ENCODE data around the gene NUDC.
"Not testable (repeated sequence)": the region's sequence is repeated elsewhere in the genome, so short reads cannot be mapped to it uniquely, and the experiment has no call there.

Gene NUDC

GRCh38 chr1:26879793-26880192, 41.8 kb upstream of the NUDC start:
- WGBS, 2 donors (ENCODE audit: extremely low coverage in 2 of 2, insufficient read length in 2 of 2, insufficient replicate concordance in 1 of 2), result no CpG with 5 or more reads among the region's 4 CpGs

DNA sequence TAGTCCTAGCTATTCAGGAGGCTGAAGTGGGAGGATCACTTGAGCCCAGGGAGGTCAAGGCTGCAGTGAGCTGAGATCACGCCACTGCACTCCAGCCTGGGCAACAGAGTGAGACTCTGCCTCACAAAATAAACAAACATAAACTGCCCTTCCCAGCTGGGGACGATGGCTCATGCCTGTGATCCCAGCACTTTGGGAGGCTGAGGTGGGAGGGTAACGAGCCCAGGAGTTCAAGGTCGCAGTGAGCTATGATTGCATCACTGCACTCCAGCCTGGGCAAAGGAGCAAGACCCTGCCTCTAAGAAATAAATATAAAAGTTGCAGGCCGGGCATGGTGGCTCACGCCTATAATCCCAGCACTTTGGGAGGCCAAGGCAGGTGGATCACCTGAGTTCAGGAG, 39.9 kb upstream of the NUDC start:
- not testable (repeated sequence) for H3K4ac ChIP-seq (ENCODE audit: low read length); H2BK5ac ChIP-seq (ENCODE audit: low read length); H3K27me3 ChIP-seq (ENCODE audit: control insufficient read depth in 3 of 3, insufficient read depth in 3 of 3, low read depth in 1 of 3, low read length in 3 of 3); H2BK120ac ChIP-seq (ENCODE audit: low read depth, low read length); H2BK15ac ChIP-seq (ENCODE audit: low read length); H3K18ac ChIP-seq (ENCODE audit: low read length); DNase-seq (ENCODE audit: low spot score); H3K27ac ChIP-seq (replicated peaks; ENCODE audit: low read length); H4K8ac ChIP-seq (ENCODE audit: low read depth, low read length); H2AK5ac ChIP-seq (ENCODE audit: low read depth, low read length); H2AFZ ChIP-seq (ENCODE audit: low read length); H4K91ac ChIP-seq (ENCODE audit: low read depth, low read length, poor library complexity); H3K4me2 ChIP-seq (ENCODE audit: insufficient read depth, low read length, poor library complexity, severe bottlenecking); H3K79me1 ChIP-seq (ENCODE audit: low read depth, low read length); H3K23ac ChIP-seq (ENCODE audit: low read depth, low read length, poor library complexity); H2BK12ac ChIP-seq (ENCODE audit: low read length); H3K9me3 ChIP-seq (replicated peaks in 1 of 2; ENCODE audit: control insufficient read depth in 2 of 2, insufficient read depth in 1 of 2, low read depth in 1 of 2, low read length in 2 of 2); H3K14ac ChIP-seq (ENCODE audit: low read length); H3K9ac ChIP-seq (ENCODE audit: low read depth, low read length, poor library complexity); H3K4me3 ChIP-seq (ENCODE audit: low read length in 2 of 2); H3K4me1 ChIP-seq (ENCODE audit: control insufficient read depth in 2 of 2, insufficient read depth in 1 of 2, low read depth in 1 of 2, low read length in 2 of 2)
- WGBS, 2 donors (ENCODE audit: extremely low coverage in 2 of 2, insufficient read length in 2 of 2, insufficient replicate concordance in 1 of 2), result no CpG with 5 or more reads among the region's 6 CpGs
- peaks cover 40 to 87% of the 10 kb centered on the region in 2 donors for H3K36me3 ChIP-seq (replicated peaks in 1 of 2; ENCODE audit: control insufficient read depth in 2 of 2, insufficient read depth in 2 of 2, low read length in 2 of 2)

More at GRCh38 chr1:26879793-26880192, 41.8 kb upstream of the NUDC start:
- H4K91ac ChIP-seq (ENCODE audit: low read depth, low read length, poor library complexity), result no peak overlapping the region
- no peak overlapping the region for H4K8ac ChIP-seq (ENCODE audit: low read depth, low read length)
- H3K27ac ChIP-seq (replicated peaks; ENCODE audit: low read length), result no peak overlapping the region
- H3K14ac ChIP-seq (ENCODE audit: low read length), result no peak overlapping the region
- H3K79me1 ChIP-seq (ENCODE audit: low read depth, low read length), result peaks cover 3% of the 10 kb centered on the region
- H3K18ac ChIP-seq (ENCODE audit: low read length), result no peak overlapping the region
- H3K4me3 ChIP-seq (ENCODE audit: low read length in 2 of 2), result no peak overlapping the region
- H3K23ac ChIP-seq (ENCODE audit: low read depth, low read length, poor library complexity), result no peak overlapping the region
- H3K4ac ChIP-seq (ENCODE audit: low read length), result no peak overlapping the region
- H2BK5ac ChIP-seq (ENCODE audit: low read length), result no peak overlapping the region
- H3K36me3 ChIP-seq (replicated peaks in 1 of 2; ENCODE audit: control insufficient read depth in 2 of 2, insufficient read depth in 2 of 2, low read length in 2 of 2), result peaks cover 32 to 79% of the 10 kb centered on the region in 2 donors
- no peak overlapping the region for H2BK120ac ChIP-seq (ENCODE audit: low read depth, low read length)
- no peak overlapping the region for H2BK12ac ChIP-seq (ENCODE audit: low read length)
- DNase-seq (ENCODE audit: low spot score), result no peak
- H3K4me2 ChIP-seq (ENCODE audit: insufficient read depth, low read length, poor library complexity, severe bottlenecking), result no peak overlapping the region
- no peaks in the 10 kb centered on the region for H3K27me3 ChIP-seq (ENCODE audit: control insufficient read depth in 3 of 3, insufficient read depth in 3 of 3, low read depth in 1 of 3, low read length in 3 of 3)
- H3K9me3 ChIP-seq (replicated peaks in 1 of 2; ENCODE audit: control insufficient read depth in 2 of 2, insufficient read depth in 1 of 2, low read depth in 1 of 2, low read length in 2 of 2), result no peaks in the 10 kb centered on the region
- peaks cover 0 to 8% of the 10 kb centered on the region in 2 donors for H3K4me1 ChIP-seq (ENCODE audit: control insufficient read depth in 2 of 2, insufficient read depth in 1 of 2, low read depth in 1 of 2, low read length in 2 of 2)
- no peak overlapping the region for H2AK5ac ChIP-seq (ENCODE audit: low read depth, low read length)
- H3K9ac ChIP-seq (ENCODE audit: low read depth, low read length, poor library complexity), result no peak overlapping the region
- no peak overlapping the region for H2AFZ ChIP-seq (ENCODE audit: low read length)
- H2BK15ac ChIP-seq (ENCODE audit: low read length), result no peak overlapping the region

- Histone ChIP-seq H3K27ac (replicated peaks; ENCODE audit: low read length) (no peak overlapping the region), H3K23ac (ENCODE audit: low read depth, low read length, poor library complexity) (no peak overlapping the region), H3K4me3 (ENCODE audit: low read length in 2 of 2) (no peak overlapping the region), H3K4me1 (ENCODE audit: control insufficient read depth in 2 of 2, insufficient read depth in 1 of 2, low read depth in 1 of 2, low read length in 2 of 2) (no peaks in the 10 kb centered on the region), H3K18ac (ENCODE audit: low read length) (no peak overlapping the region), H3K36me3 (replicated peaks in 1 of 2; ENCODE audit: control insufficient read depth in 2 of 2, insufficient read depth in 2 of 2, low read length in 2 of 2) (peaks cover 40 to 83% of the 10 kb centered on the region in 2 donors), H3K4me2 (ENCODE audit: insufficient read depth, low read length, poor library complexity, severe bottlenecking) (no peak overlapping the region), H2BK15ac (ENCODE audit: low read length) (no peak overlapping the region), H3K14ac (ENCODE audit: low read length) (no peak overlapping the region), H3K9ac (ENCODE audit: low read depth, low read length, poor library complexity) (no peak overlapping the region), H2BK5ac (ENCODE audit: low read length) (no peak overlapping the region), H4K8ac (ENCODE audit: low read depth, low read length) (no peak overlapping the region), H3K79me1 (ENCODE audit: low read depth, low read length) (peaks cover 3% of the 10 kb centered on the region), H2BK12ac (ENCODE audit: low read length) (no peak overlapping the region), H3K27me3 (ENCODE audit: control insufficient read depth in 3 of 3, insufficient read depth in 3 of 3, low read depth in 1 of 3, low read length in 3 of 3) (no peaks in the 10 kb centered on the region), H2BK120ac (ENCODE audit: low read depth, low read length) (no peak overlapping the region), H2AFZ (ENCODE audit: low read length) (no peak overlapping the region), H4K91ac (ENCODE audit: low read depth, low read length, poor library complexity) (no peak overlapping the region), H3K9me3 (replicated peaks in 1 of 2; ENCODE audit: control insufficient read depth in 2 of 2, insufficient read depth in 1 of 2, low read depth in 1 of 2, low read length in 2 of 2) (no peaks in the 10 kb centered on the region), H3K4ac (ENCODE audit: low read length) (no peak overlapping the region), H2AK5ac (ENCODE audit: low read depth, low read length) (no peak overlapping the region)
- no peak for DNase-seq (ENCODE audit: low spot score)
- 100% methylated on average over 1 of the region's 5 CpGs; no CpG with 5 or more reads in 1 of the 2 donors for WGBS, 2 donors (ENCODE audit: extremely low coverage in 2 of 2, insufficient read length in 2 of 2, insufficient replicate concordance in 1 of 2)
These were observed 38.7 kb upstream of the NUDC start for GRCh38 chr1:26882696-26883463.

DNA sequence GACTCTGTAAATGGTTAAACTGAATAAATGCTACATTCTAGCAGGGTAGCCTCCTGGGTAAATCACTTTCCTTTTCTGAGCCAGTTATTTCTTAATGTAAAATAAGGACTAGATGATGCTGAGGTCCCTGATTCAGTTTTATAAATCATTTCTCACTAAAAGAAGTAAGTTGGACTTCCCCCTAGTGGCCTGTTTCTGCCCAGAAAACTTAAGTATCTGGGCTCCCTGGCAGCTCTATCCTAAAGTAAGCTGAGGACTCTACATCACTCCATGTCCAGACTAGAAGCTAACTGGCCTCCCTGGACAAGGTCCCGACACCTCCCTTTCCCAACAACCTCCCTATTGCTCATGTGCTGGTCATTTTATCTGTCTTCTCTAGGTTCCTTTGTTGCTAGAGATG, 34.4 kb upstream of the NUDC start:
- no peak overlapping the region for H3K23ac ChIP-seq (ENCODE audit: low read depth, low read length, poor library complexity)
- no peak overlapping the region for H2BK5ac ChIP-seq (ENCODE audit: low read length)
- no peak overlapping the region for H4K91ac ChIP-seq (ENCODE audit: low read depth, low read length, poor library complexity)
- no CpG with 5 or more reads among the region's 1 CpG for WGBS, 2 donors (ENCODE audit: extremely low coverage in 2 of 2, insufficient read length in 2 of 2, insufficient replicate concordance in 1 of 2)
- no peak overlapping the region for H4K8ac ChIP-seq (ENCODE audit: low read depth, low read length)
- H2BK15ac ChIP-seq (ENCODE audit: low read length), result no peak overlapping the region
- H3K18ac ChIP-seq (ENCODE audit: low read length), result no peak overlapping the region
- no peak overlapping the region for H3K14ac ChIP-seq (ENCODE audit: low read length)
- no peak for DNase-seq (ENCODE audit: low spot score)
- H2BK12ac ChIP-seq (ENCODE audit: low read length), result no peak overlapping the region
- no peak overlapping the region for H2BK120ac ChIP-seq (ENCODE audit: low read depth, low read length)
- peaks cover 5 to 9% of the 10 kb centered on the region in 2 donors for H3K4me1 ChIP-seq (ENCODE audit: control insufficient read depth in 2 of 2, insufficient read depth in 1 of 2, low read depth in 1 of 2, low read length in 2 of 2)
- peaks cover 10% of the 10 kb centered on the region for H3K79me1 ChIP-seq (ENCODE audit: low read depth, low read length)
- H2AK5ac ChIP-seq (ENCODE audit: low read depth, low read length), result no peak overlapping the region
- no peaks in the 10 kb centered on the region for H3K27me3 ChIP-seq (ENCODE audit: control insufficient read depth in 3 of 3, insufficient read depth in 3 of 3, low read depth in 1 of 3, low read length in 3 of 3)
- no peak overlapping the region for H3K4me2 ChIP-seq (ENCODE audit: insufficient read depth, low read length, poor library complexity, severe bottlenecking)
- no peaks in the 10 kb centered on the region for H3K9me3 ChIP-seq (replicated peaks in 1 of 2; ENCODE audit: control insufficient read depth in 2 of 2, insufficient read depth in 1 of 2, low read depth in 1 of 2, low read length in 2 of 2)
- no peak overlapping the region for H3K4me3 ChIP-seq (ENCODE audit: low read length in 2 of 2)
- peaks cover 36 to 68% of the 10 kb centered on the region in 2 donors for H3K36me3 ChIP-seq (replicated peaks in 1 of 2; ENCODE audit: control insufficient read depth in 2 of 2, insufficient read depth in 2 of 2, low read length in 2 of 2)
- H3K4ac ChIP-seq (ENCODE audit: low read length), result no peak overlapping the region
- no peak overlapping the region for H2AFZ ChIP-seq (ENCODE audit: low read length)
- H3K9ac ChIP-seq (ENCODE audit: low read depth, low read length, poor library complexity), result no peak overlapping the region
- no peak overlapping the region for H3K27ac ChIP-seq (replicated peaks; ENCODE audit: low read length)

Measured in neuronal stem cell (in vitro differentiated cells).